Stomach (tissue), 9 donors: ENCODE measurements around the gene GNAI1. TPM values are rescaled to one million over a fixed set of nuclear protein-coding genes. Genes with fewer than 3 reads are reported as not detected.

Source experiments
- DNase-seq, 2 donors: peaks; one replicate each; pipeline versions ENCODE4 v3.0.0 to v3.0.0-alpha.2; 2013 to 2019
- H3K27ac ChIP-seq, 5 donors: fragments of 200-600 bp in 4 of 5; sonication (generic) in 4 of 5; one replicate each; pipeline ENCODE4 v1.5.1; 2013 to 2019; ENCODE audit warnings: mild to moderate bottlenecking in 1 of 5, moderate library complexity in 1 of 5
- H3K27me3 ChIP-seq, 3 donors: fragments of 200-600 bp; sonication (generic); one replicate each; pipeline ENCODE4 v1.5.1; 2017 to 2019; ENCODE audit warnings: mixed run types in 1 of 3
- H3K36me3 ChIP-seq, 4 donors: fragments of 200-600 bp; sonication (generic); 1 replicate in 3 of 4; 2 replicates in 1 of 4; pipeline ENCODE4 v1.5.1; 2016 to 2019
- H3K4me1 ChIP-seq, 4 donors: fragments of 200-600 bp; sonication (generic); one replicate each; pipeline ENCODE4 v1.5.1; 2016 to 2019
- H3K4me3 ChIP-seq, 4 donors: fragments of 200-600 bp; sonication (generic) in 3 of 4; one replicate each; pipeline ENCODE4 v1.5.1; 2016 to 2019; ENCODE audit warnings: mild to moderate bottlenecking in 1 of 4
- H3K9me3 ChIP-seq, 4 donors: fragments of 200-600 bp; sonication (generic); one replicate each; pipeline ENCODE4 v1.5.1; 2016 to 2019
- EP300 ChIP-seq: sonication (generic); formaldehyde crosslinking; IDR thresholded peaks from one replicate; pipeline ENCODE4 v1.6.1; 2017; ENCODE audit warnings: antibody characterized with exemption
- POLR2A ChIP-seq, 4 donors: fragments of 450-650 bp; IDR thresholded peaks; one replicate each; pipeline ENCODE4 v1.6.1; 2016; ENCODE audit warnings: antibody characterized with exemption in 4 of 4, control low read depth in 2 of 4, mild to moderate bottlenecking in 1 of 4, moderate library complexity in 1 of 4
- POLR2AphosphoS5 ChIP-seq, 3 donors: sonication (generic); formaldehyde crosslinking; IDR thresholded peaks; one replicate each; pipeline ENCODE4 v1.6.1; 2016; ENCODE audit warnings: antibody characterized with exemption in 3 of 3
- WGBS, 5 donors: extraction: QIAGEN DNeasy Blood & Tissue Kit in 3 of 5; methylation state at CpG; one replicate each; pipeline versions ENCODE4 v1.1.5 to v1.1.7; 2013 to 2018; 5-methylcytosine and 5-hydroxymethylcytosine counted together
- intact Hi-C: fragments of 100-400 bp; cut with DNase I; formaldehyde crosslinking; loops from one replicate; pipeline ENCODE4 v1.15.1; 2023; ENCODE audit warnings: low total_unique reads
- polyA plus RNA-seq, 3 donors: library from polyadenylated mRNA; stranded (reverse); fragments of 200-250 nt; gene quantifications; one replicate each; pipeline ENCODE4 v1.2.3, GENCODE V29; 2013
- total RNA-seq, 5 donors: library from RNA; depleted of rRNA; stranded (reverse); fragments of >200 nt; gene quantifications; one replicate each; pipeline versions ENCODE4 v1.1.0 to v1.2.3, GENCODE V29; 2014 to 2016
- TF ChIP-seq, protein P1 (sequence below), 7 experiments: fragments of 450-650 bp in 4 of 7; fragments of 200-600 bp in 3 of 7; sonication (generic) in 3 of 7; IDR thresholded peaks; one replicate each; pipeline ENCODE4 v1.5.1; 2016 to 2019; ENCODE audit warnings: antibody characterized with exemption in 7 of 7, control low read depth in 2 of 7, mild to moderate bottlenecking in 1 of 7
- donor health status: healthy with polysubstance abuse.
- donor health status: Bipolar disorder and iron deficiency.
- donor health status: healthy.

The GNAI1 gene
- total and polyA plus RNA-seq, 8 donors: 2.6 to 62.4 (median 27.5) TPM

DNA sequence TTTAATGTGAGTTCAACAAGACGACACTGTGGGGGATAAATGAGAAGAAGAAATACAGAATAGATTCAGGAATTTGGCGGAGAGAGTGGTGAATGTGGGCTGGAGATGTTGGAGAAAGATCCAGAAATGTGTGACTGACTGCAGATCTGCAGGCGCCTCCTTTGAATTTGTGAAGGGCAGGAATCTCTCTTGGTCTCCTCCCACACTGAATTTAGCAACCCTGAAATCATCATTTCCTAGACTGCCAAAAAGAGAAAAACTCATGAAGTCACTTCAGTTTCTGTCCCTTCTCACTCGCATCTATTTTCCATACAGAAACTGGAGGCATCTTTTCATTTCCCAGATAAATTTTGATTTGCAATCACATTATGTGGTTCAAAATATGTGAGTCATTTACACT is 128.7 kb downstream of the GNAI1 start:
- no peaks in the 10 kb centered on the region for H3K36me3 ChIP-seq
- intact Hi-C loops: no loop called here
- no peaks in the 10 kb centered on the region for H3K9me3 ChIP-seq
- H3K27ac ChIP-seq: no peak overlapping the region
- H3K27me3 ChIP-seq: no peaks in the 10 kb centered on the region
- no peak overlapping the region for H3K4me3 ChIP-seq
- no peaks in the 10 kb centered on the region for H3K4me1 ChIP-seq
- 87 to 91% (median 89%) methylated on average over 4 of the region's 4 CpGs for WGBS, 5 donors
- DNase-seq: peak in 1 of 2 donors; percentile 58
- TF ChIP-seq, protein P1, sequence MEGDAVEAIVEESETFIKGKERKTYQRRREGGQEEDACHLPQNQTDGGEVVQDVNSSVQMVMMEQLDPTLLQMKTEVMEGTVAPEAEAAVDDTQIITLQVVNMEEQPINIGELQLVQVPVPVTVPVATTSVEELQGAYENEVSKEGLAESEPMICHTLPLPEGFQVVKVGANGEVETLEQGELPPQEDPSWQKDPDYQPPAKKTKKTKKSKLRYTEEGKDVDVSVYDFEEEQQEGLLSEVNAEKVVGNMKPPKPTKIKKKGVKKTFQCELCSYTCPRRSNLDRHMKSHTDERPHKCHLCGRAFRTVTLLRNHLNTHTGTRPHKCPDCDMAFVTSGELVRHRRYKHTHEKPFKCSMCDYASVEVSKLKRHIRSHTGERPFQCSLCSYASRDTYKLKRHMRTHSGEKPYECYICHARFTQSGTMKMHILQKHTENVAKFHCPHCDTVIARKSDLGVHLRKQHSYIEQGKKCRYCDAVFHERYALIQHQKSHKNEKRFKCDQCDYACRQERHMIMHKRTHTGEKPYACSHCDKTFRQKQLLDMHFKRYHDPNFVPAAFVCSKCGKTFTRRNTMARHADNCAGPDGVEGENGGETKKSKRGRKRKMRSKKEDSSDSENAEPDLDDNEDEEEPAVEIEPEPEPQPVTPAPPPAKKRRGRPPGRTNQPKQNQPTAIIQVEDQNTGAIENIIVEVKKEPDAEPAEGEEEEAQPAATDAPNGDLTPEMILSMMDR (IDR thresholded peaks at IDR 0.05): no peak
- TF ChIP-seq EP300: no peak
- no peak for TF ChIP-seq POLR2A (IDR thresholded peaks at IDR 0.05)
- TF ChIP-seq POLR2AphosphoS5 (IDR thresholded peaks at IDR 0.05): no peak

GRCh38 chr7:80263821-80264220 is 129.2 kb downstream of the GNAI1 start:
- no peaks in the 10 kb centered on the region for H3K27me3 ChIP-seq
- TF ChIP-seq EP300 (no peak), POLR2AphosphoS5 (IDR thresholded peaks at IDR 0.05) (no peak), POLR2A (IDR thresholded peaks at IDR 0.05) (no peak)
- TF ChIP-seq, protein P1 (IDR thresholded peaks at IDR 0.05): no peak
- DNase-seq: no peak
- H3K9me3 ChIP-seq: no peaks in the 10 kb centered on the region
- no peaks in the 10 kb centered on the region for H3K36me3 ChIP-seq
- intact Hi-C loops: no loop called here
- no peak overlapping the region for H3K27ac ChIP-seq
- no peak overlapping the region for H3K4me3 ChIP-seq
- no peaks in the 10 kb centered on the region for H3K4me1 ChIP-seq
- WGBS, 5 donors: 50 to 96% (median 93%) methylated on average over 2 of the region's 2 CpGs

DNA sequence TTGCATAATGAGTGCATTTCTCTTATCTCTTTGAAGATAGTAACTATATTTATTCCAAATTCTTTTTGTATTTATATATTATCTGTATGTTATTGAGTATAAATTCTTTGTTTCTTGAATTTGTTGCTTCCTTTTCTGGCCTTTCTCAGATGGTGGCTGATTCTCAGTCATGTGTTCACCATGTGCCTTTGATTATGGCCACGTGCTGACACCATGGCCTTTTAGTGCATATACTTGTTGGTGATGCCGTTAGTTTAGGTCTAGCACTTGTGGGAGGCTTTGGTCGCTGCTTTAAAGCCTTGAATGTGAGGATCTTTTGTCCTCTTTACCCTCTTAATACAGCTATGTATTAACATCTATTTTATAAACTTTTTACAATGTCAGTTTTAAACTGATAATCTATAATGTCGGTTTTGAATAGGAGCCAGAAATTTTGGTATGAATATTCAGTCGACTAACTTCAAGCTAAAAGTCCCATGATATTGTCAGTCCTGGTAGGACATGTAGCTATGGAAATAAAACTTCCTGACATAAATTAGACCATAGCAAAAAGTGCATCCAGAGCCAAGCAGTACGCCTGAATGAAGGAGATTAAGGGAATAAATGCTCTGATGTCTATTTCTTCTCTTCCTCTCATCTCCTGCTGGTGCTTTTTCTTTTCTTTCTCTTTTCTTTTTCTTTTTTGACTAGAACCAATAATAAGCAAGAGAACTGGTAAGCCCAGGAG is 130.3 kb downstream of the GNAI1 start:
- no peaks in the 10 kb centered on the region for H3K36me3 ChIP-seq
- H3K4me1 ChIP-seq: no peaks in the 10 kb centered on the region
- no peaks in the 10 kb centered on the region for H3K27me3 ChIP-seq
- TF ChIP-seq POLR2AphosphoS5 (IDR thresholded peaks at IDR 0.05): no peak
- no peak for TF ChIP-seq POLR2A (IDR thresholded peaks at IDR 0.05)
- TF ChIP-seq EP300: no peak
- TF ChIP-seq, protein P1 (IDR thresholded peaks at IDR 0.05): no peak
- H3K9me3 ChIP-seq: no peaks in the 10 kb centered on the region
- WGBS, 5 donors: 62 to 82% (median 79%) methylated on average over 6 of the region's 6 CpGs
- intact Hi-C loops: no loop called here
- H3K27ac ChIP-seq: no peak overlapping the region
- no peak for DNase-seq
- no peak overlapping the region for H3K4me3 ChIP-seq

DNA sequence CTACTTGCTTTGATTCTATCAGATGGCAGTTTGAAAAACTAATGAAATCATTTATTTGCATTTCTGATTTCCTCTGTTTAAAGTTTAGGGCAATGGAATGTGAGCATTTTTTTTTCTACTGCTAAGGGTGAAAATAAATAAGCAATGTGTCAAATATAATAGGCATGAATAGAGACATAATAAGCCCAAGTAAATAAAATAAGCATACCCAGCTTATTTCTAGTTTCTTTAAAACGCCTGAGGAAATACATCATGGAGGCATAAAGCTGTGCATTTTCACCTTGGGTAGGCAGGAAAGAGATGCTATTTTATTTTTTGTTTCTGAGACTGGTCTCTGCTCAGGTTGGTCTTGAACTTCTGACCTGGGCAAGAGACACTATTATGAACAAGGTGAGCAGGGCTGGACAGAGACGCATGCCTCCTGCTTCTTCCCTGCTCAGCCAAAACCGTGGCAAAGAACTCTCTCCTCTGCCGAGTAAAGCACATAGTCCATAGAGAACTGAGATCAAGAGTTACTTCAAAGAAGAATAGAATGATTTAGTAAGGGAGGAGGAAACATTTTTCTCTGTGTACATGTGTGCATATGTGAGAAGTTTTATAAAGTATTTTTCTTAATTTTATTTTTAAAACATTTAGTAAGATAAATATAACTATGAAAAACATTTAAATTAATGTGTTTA is 138.1 kb downstream of the GNAI1 start:
- H3K4me3 ChIP-seq: no peak overlapping the region
- intact Hi-C loops: no loop called here
- 32 to 49% (median 36%) methylated on average over 4 of the region's 4 CpGs for WGBS, 5 donors
- no peaks in the 10 kb centered on the region for H3K9me3 ChIP-seq
- no peak for DNase-seq
- H3K27me3 ChIP-seq: no peaks in the 10 kb centered on the region
- peaks cover 0 to 22% (median 11%) of the 10 kb centered on the region in 4 donors for H3K4me1 ChIP-seq
- no peak overlapping the region for H3K27ac ChIP-seq
- TF ChIP-seq, protein P1 (IDR thresholded peaks at IDR 0.05): no peak
- TF ChIP-seq POLR2AphosphoS5 (IDR thresholded peaks at IDR 0.05) (no peak), POLR2A (IDR thresholded peaks at IDR 0.05) (no peak), EP300 (no peak)
- H3K36me3 ChIP-seq: no peaks in the 10 kb centered on the region
